Lung (tissue), 12 donors: ENCODE data around the gene INO80E. TPM values are rescaled to one million over a fixed set of nuclear protein-coding genes. Genes with fewer than 3 reads are reported as not detected.
"Not testable (repeated sequence)": the region's sequence is repeated elsewhere in the genome, so short reads cannot be mapped to it uniquely, and the experiment has no call there.

ENCODE experiments used
- ATAC-seq: fragments of 200-7000 bp; cut with Tn5 transposase; one replicate; pipeline ENCODE4 v1.9.1; 2020; ENCODE audit warnings: moderate number of reproducible peaks; ENCODE audit not compliant: insufficient read depth, low FRiP score
- DNase-seq, 3 donors: peaks; one replicate each; pipeline ENCODE4 v3.0.0-alpha.2; 2013 to 2017
- H3K27ac ChIP-seq, 2 donors: one replicate each; pipeline ENCODE4 v1.5.1; 2013; ENCODE audit warnings: mild to moderate bottlenecking in 2 of 2, moderate library complexity in 2 of 2, control low read depth in 1 of 2, inconsistent platforms in 1 of 2, low read depth in 1 of 2, low read length in 1 of 2
- H3K27me3 ChIP-seq, 3 donors: one replicate each; pipeline ENCODE4 v1.5.1; 2013; ENCODE audit warnings: low read length in 2 of 3; ENCODE audit not compliant: control insufficient read depth in 3 of 3, insufficient read depth in 3 of 3
- H3K36me3 ChIP-seq, 4 donors: one replicate each; pipeline ENCODE4 v1.5.1; 2013; ENCODE audit warnings: low read length in 4 of 4, mild to moderate bottlenecking in 1 of 4, moderate library complexity in 1 of 4; ENCODE audit not compliant: control insufficient read depth in 4 of 4, insufficient read depth in 4 of 4
- H3K4me1 ChIP-seq, 5 donors: one replicate each; pipeline ENCODE4 v1.5.1; 2013; ENCODE audit warnings: low read length in 5 of 5, mild to moderate bottlenecking in 2 of 5, moderate library complexity in 1 of 5; ENCODE audit not compliant: control insufficient read depth in 5 of 5, insufficient read depth in 5 of 5
- H3K4me3 ChIP-seq: one replicate; pipeline ENCODE4 v1.5.1; 2013; ENCODE audit warnings: mild to moderate bottlenecking, control low read depth, moderate library complexity
- H3K9ac ChIP-seq, 2 donors: one replicate each; pipeline ENCODE4 v1.5.1; 2013; ENCODE audit warnings: low read length in 2 of 2, control low read depth in 1 of 2; ENCODE audit not compliant: insufficient read depth in 1 of 2
- H3K9me3 ChIP-seq, 4 donors: one replicate each; pipeline ENCODE4 v1.5.1; 2013; ENCODE audit warnings: low read length in 3 of 4, mild to moderate bottlenecking in 1 of 4, moderate library complexity in 1 of 4; ENCODE audit not compliant: control insufficient read depth in 4 of 4, insufficient read depth in 3 of 4
- WGBS, 2 donors: extraction: QIAGEN DNeasy Blood & Tissue Kit; methylation state at CpG; one replicate each; pipeline ENCODE4 v1.1.7; 2013; 5-methylcytosine and 5-hydroxymethylcytosine counted together
- polyA plus RNA-seq, 2 donors: library from polyadenylated mRNA; stranded (reverse); fragments of 200-250 nt; gene quantifications; one replicate each; pipeline ENCODE4 v1.2.1, GENCODE V29; 2013
- total RNA-seq, 2 donors: library from RNA; depleted of rRNA in 1 of 2; stranded (reverse); fragments of >200 nt in 1 of 2; gene quantifications; one replicate each; pipeline ENCODE4 v1.2.1, GENCODE V29; 2014 to 2021
- TF ChIP-seq, protein P1 (sequence below): IDR thresholded peaks from 2 replicates; pipeline ENCODE4 v1.5.1; 2012; ENCODE audit warnings: mild to moderate bottlenecking; ENCODE audit errors: control extremely low read depth, extremely low read depth
- donor health status: control.
- donor health status: control.
- donor health status: Bipolar disorder and iron deficiency.
- donor health status: healthy.
- donor health status: DM: yes; HTN: yes; CAD: no.

Gene INO80E
- total and polyA plus RNA-seq, 4 donors, result 37.5 to 105 (median 60.2) TPM

- peaks cover 0 to 2% (median 0%) of the 10 kb centered on the region in 4 donors for H3K36me3 ChIP-seq
- peaks cover 4 to 31% (median 8%) of the 10 kb centered on the region in 3 donors for H3K27me3 ChIP-seq
- DNase-seq, result no peak
- ATAC-seq, result no peak
- H3K4me1 ChIP-seq, result peaks cover 0 to 7% (median 0%) of the 10 kb centered on the region in 5 donors
- peaks cover 0 to 3% (median 0%) of the 10 kb centered on the region in 4 donors for H3K9me3 ChIP-seq
- 18 to 22% methylated on average over 34 of the region's 34 CpGs for WGBS, 2 donors
- TF ChIP-seq, protein P1, sequence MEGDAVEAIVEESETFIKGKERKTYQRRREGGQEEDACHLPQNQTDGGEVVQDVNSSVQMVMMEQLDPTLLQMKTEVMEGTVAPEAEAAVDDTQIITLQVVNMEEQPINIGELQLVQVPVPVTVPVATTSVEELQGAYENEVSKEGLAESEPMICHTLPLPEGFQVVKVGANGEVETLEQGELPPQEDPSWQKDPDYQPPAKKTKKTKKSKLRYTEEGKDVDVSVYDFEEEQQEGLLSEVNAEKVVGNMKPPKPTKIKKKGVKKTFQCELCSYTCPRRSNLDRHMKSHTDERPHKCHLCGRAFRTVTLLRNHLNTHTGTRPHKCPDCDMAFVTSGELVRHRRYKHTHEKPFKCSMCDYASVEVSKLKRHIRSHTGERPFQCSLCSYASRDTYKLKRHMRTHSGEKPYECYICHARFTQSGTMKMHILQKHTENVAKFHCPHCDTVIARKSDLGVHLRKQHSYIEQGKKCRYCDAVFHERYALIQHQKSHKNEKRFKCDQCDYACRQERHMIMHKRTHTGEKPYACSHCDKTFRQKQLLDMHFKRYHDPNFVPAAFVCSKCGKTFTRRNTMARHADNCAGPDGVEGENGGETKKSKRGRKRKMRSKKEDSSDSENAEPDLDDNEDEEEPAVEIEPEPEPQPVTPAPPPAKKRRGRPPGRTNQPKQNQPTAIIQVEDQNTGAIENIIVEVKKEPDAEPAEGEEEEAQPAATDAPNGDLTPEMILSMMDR, result no peak
- H3K4me3 ChIP-seq, result no peak overlapping the region
- H3K27ac ChIP-seq, result no peak overlapping the region
- H3K9ac ChIP-seq, result no peak overlapping the region
These were observed 14.2 kb downstream of the INO80E start for GRCh38 chr16:30009990-30010843.

DNA sequence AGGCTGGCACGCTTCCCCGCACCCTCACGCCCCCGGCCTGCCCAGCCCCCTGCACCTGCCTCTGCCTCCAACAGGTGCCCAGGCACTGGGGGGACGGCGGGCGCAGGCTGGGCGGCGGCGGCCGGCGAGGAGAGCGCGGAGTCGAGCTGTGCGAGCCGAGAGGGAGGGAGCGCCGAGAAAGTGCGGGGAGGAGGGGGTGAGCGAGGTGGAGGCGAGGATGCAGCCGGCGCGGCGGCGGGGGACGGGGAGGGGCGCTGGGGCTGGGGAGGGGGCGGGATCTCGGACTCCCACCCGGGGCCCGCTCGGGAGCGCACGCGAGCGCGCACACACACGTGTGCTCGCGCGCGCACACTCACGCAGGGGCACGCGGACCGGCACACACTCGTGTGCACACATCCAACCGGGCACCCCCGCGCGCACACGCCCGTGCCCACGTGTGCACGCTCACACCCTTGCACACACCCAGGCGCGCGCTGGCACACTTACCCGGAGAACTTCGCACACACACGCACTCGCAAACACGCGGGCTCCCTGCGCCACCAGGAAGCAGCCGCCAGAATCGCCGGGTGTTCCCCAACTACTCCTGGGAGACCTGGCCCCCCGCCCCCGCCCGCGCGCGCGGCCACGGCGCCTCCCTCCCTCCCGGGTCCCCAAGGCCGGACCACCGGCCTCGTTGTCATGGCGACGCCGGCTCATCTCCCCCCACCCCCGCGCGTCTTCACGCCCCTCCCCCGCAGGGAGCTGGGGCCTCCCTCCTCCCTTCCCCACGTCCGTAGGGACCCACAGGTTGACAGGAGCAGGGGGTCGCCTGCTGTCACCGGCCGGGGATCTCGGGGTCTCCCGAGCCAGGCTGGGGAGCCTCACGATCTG is 15.0 kb downstream of the INO80E start, which contains the start of gene DOC2A:
Gene DOC2A, minus strand, starts transcription at position 184 of the 870 bp plus-strand sequence. CDS start 805 bp downstream, outside the sequence.
- TF ChIP-seq, protein P1, result no peak
- H3K4me3 ChIP-seq, result no peak within 1 kb of the TSS
- H3K27ac ChIP-seq, result no peak within 1 kb of the TSS
- H3K4me1 ChIP-seq, result peaks cover 0 to 7% (median 0%) of the 10 kb centered on the region in 5 donors
- WGBS, 2 donors, result 1% methylated on average over 53 to 99 of the region's 99 CpGs
- ATAC-seq (no peak), DNase-seq (no peak)
- peaks cover 0 to 3% (median 0%) of the 10 kb centered on the region in 4 donors for H3K9me3 ChIP-seq
- H3K27me3 ChIP-seq, result peaks cover 4 to 31% (median 8%) of the 10 kb centered on the region in 3 donors
- H3K9ac ChIP-seq, result no peak within 1 kb of the TSS
- H3K36me3 ChIP-seq, result peaks cover 0 to under 1% (median 0%) of the 10 kb centered on the region in 4 donors

- WGBS, 2 donors, result 18 to 19% methylated on average over 28 to 31 of the region's 31 CpGs
- no peak overlapping the region for H3K4me3 ChIP-seq
- peaks cover 4 to 31% (median 8%) of the 10 kb centered on the region in 3 donors for H3K27me3 ChIP-seq
- H3K4me1 ChIP-seq, result peaks cover 0 to 7% (median 0%) of the 10 kb centered on the region in 5 donors
- TF ChIP-seq, protein P1, result no peak
- H3K9ac ChIP-seq, result no peak overlapping the region
- DNase-seq (no peak), ATAC-seq (no peak)
- no peaks in the 10 kb centered on the region for H3K36me3 ChIP-seq
- no peak overlapping the region for H3K27ac ChIP-seq
- H3K9me3 ChIP-seq, result peaks cover 0 to 3% (median 0%) of the 10 kb centered on the region in 4 donors
These were observed 15.9 kb downstream of the INO80E start for GRCh38 chr16:30011714-30012504.

- ATAC-seq, DNase-seq, H3K27ac ChIP-seq, H3K36me3 ChIP-seq, H3K9me3 ChIP-seq, H3K4me1 ChIP-seq, H3K9ac ChIP-seq, H3K4me3 ChIP-seq: not testable (repeated sequence)
- 81 to 87% methylated on average over 14 of the region's 14 CpGs for WGBS, 2 donors
- H3K27me3 ChIP-seq, result peaks cover 4 to 31% (median 8%) of the 10 kb centered on the region in 3 donors
These were observed 16.6 kb downstream of the INO80E start for GRCh38 chr16:30012598-30012997.

DNA sequence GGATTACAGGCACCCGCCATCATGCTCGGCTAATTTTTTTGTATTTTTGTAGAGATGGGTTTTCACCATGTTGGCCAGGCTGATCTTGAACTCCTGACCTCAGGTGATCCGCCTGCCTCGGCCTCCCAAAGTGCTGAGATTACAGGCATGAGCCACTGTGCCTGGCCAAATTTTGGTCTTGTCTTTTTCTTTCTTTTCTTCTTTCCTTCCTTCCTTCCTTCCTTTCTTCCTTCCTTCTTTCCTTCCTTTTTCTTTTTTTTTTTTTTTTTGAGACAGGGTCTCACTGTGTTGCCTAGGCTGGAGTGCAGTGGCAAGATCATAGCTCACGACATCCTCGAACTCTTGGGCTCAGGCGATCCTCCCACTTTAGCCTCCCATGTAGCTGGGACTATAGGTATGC is 19.4 kb downstream of the INO80E start:
- not testable (repeated sequence) for DNase-seq, H3K36me3 ChIP-seq, H3K9ac ChIP-seq, H3K9me3 ChIP-seq, H3K27ac ChIP-seq, ATAC-seq, H3K4me1 ChIP-seq, H3K4me3 ChIP-seq
- 90 to 93% methylated on average over 7 of the region's 7 CpGs for WGBS, 2 donors
- H3K27me3 ChIP-seq, result peaks cover 0 to 18% (median 8%) of the 10 kb centered on the region in 3 donors
